Neural cell (in vitro differentiated cells): ENCODE measurements around the gene TTC34. TPM values are rescaled to one million over a fixed set of nuclear protein-coding genes. Genes with fewer than 3 reads are reported as not detected.

Experiments
- H2AFZ ChIP-seq: fragments of 200-600, 300-800 bp; sonication (generic), shearing (Covaris generic); 2 replicates; pipeline ENCODE4 v1.6.0; 2014; ENCODE audit warnings: low read depth, mild to moderate bottlenecking, antibody characterized with exemption, low read length, moderate library complexity
- H3F3A ChIP-seq: fragments of 200-600 bp; shearing (Covaris generic); 2 replicates; pipeline ENCODE4 v1.6.1; 2016; ENCODE audit warnings: mild to moderate bottlenecking, moderate library complexity, mixed read lengths, antibody characterized with exemption, low read length; ENCODE audit not compliant: insufficient read depth, poor library complexity, severe bottlenecking
- H3K27ac ChIP-seq: fragments of 200-600, 300-800 bp; sonication (generic), shearing (Covaris generic); 2 replicates; pipeline ENCODE4 v1.5.1; 2014; ENCODE audit warnings: mild to moderate bottlenecking, low read length, moderate library complexity
- H3K27me3 ChIP-seq: fragments of 300-800, 200-600 bp; sonication (generic), shearing (Covaris generic); 2 replicates; pipeline ENCODE4 v1.6.0; 2014; ENCODE audit warnings: mild to moderate bottlenecking, low read depth, low read length, moderate library complexity; ENCODE audit not compliant: insufficient read depth
- H3K36me3 ChIP-seq: fragments of 300-800, 200-600 bp; sonication (generic), shearing (Covaris generic); 2 replicates; pipeline ENCODE4 v1.5.1; 2014; ENCODE audit warnings: mild to moderate bottlenecking, antibody characterized with exemption, low read length, moderate library complexity; ENCODE audit not compliant: insufficient read depth
- H3K4me2 ChIP-seq: fragments of 300-800, 200-600 bp; sonication (generic), shearing (Covaris generic); 2 replicates; pipeline ENCODE4 v1.6.0; 2014; ENCODE audit warnings: mild to moderate bottlenecking, low read length
- H3K4me3 ChIP-seq: fragments of 300-800, 200-600 bp; sonication (generic), shearing (Covaris generic); 2 replicates; pipeline ENCODE4 v1.5.1; 2014; ENCODE audit warnings: mild to moderate bottlenecking, low read length, moderate library complexity
- H3K79me2 ChIP-seq: fragments of 200-600 bp; shearing (Covaris generic); replicated peaks from 2 replicates; pipeline ENCODE4 v1.6.0; 2014; ENCODE audit warnings: mild to moderate bottlenecking, low read length, moderate library complexity; ENCODE audit not compliant: insufficient read depth
- H3K9ac ChIP-seq: fragments of 300-800, 200-600 bp; sonication (generic), shearing (Covaris generic); 2 replicates; pipeline ENCODE4 v1.6.1; 2016; ENCODE audit warnings: mild to moderate bottlenecking, low read length, mixed read lengths
- H3K9me2 ChIP-seq: fragments of 200-600 bp; shearing (Covaris generic); 2 replicates; pipeline ENCODE4 v1.6.1; 2016; ENCODE audit warnings: mild to moderate bottlenecking, low read length, mixed read lengths; ENCODE audit not compliant: insufficient read depth
- H3K9me3 ChIP-seq: fragments of 200-600, 300-800 bp; sonication (generic), shearing (Covaris generic); 2 replicates; pipeline ENCODE4 v1.6.1; 2016; ENCODE audit warnings: mild to moderate bottlenecking, mixed run types, low read length, moderate library complexity, mixed read lengths
- H4K20me1 ChIP-seq: fragments of 200-600 bp; shearing (Covaris generic); 2 replicates; pipeline ENCODE4 v1.6.1; 2016; ENCODE audit warnings: mild to moderate bottlenecking, mixed run types; ENCODE audit not compliant: insufficient read depth
- CTCF ChIP-seq: fragments of 450-650 bp; IDR thresholded peaks from 2 replicates; pipeline ENCODE4 v1.5.1; 2014; ENCODE audit warnings: antibody characterized with exemption, mild to moderate bottlenecking, moderate library complexity; ENCODE audit not compliant: poor library complexity, severe bottlenecking
- EP300 ChIP-seq: fragments of 450-650 bp; conservative IDR thresholded peaks from 2 replicates; pipeline ENCODE4 v1.6.1; 2014; ENCODE audit warnings: antibody characterized with exemption, mild to moderate bottlenecking, moderate library complexity; ENCODE audit not compliant: poor library complexity, severe bottlenecking
- EZH2 ChIP-seq: fragments of 200-600, 300-800 bp; shearing (Covaris generic), sonication (generic); IDR thresholded peaks from 2 replicates; pipeline ENCODE4 v1.6.1; 2014; ENCODE audit warnings: antibody characterized with exemption, low read length, borderline replicate concordance, mild to moderate bottlenecking; ENCODE audit not compliant: insufficient read depth, poor library complexity, severe bottlenecking
- MXI1 ChIP-seq: fragments of 450-650 bp; conservative IDR thresholded peaks from 2 replicates; pipeline ENCODE4 v1.6.1; 2014; ENCODE audit warnings: antibody characterized with exemption, mild to moderate bottlenecking; ENCODE audit not compliant: poor library complexity, severe bottlenecking
- POLR2AphosphoS5 ChIP-seq: IDR thresholded peaks from 2 replicates; pipeline ENCODE4 v1.6.1; 2012
- RAD21 ChIP-seq: fragments of 450-650 bp; conservative IDR thresholded peaks from 2 replicates; pipeline ENCODE4 v1.6.1; 2014; ENCODE audit warnings: antibody characterized with exemption, mild to moderate bottlenecking, moderate library complexity
- REST ChIP-seq: IDR thresholded peaks from 2 replicates; pipeline ENCODE4 v1.6.1; 2012; ENCODE audit warnings: borderline replicate concordance
- SMC3 ChIP-seq: fragments of 450-650 bp; conservative IDR thresholded peaks from 2 replicates; pipeline ENCODE4 v1.6.1; 2014; ENCODE audit warnings: antibody characterized with exemption, mild to moderate bottlenecking, moderate library complexity; ENCODE audit not compliant: poor library complexity
- TAF1 ChIP-seq: IDR thresholded peaks from 2 replicates; pipeline ENCODE4 v1.6.1; 2012; ENCODE audit warnings: low read depth
- polyA plus RNA-seq: library from polyadenylated mRNA; depleted of rRNA; stranded (reverse); fragments of >200 nt; gene quantifications from 2 replicates; pipeline ENCODE4 v1.2.3, GENCODE V29; 2014

The TTC34 gene
- polyA plus RNA-seq, 1 donor from 2014 or later: 0.05 TPM

- Histone ChIP-seq H3K27ac (no peak overlapping the region), H3K4me2 (no peak overlapping the region)
Measured at GRCh38 chr1:2812939-2813653, 11.6 kb upstream of the TTC34 start.

GRCh38 chr1:2812136-2812535, 10.6 kb upstream of the TTC34 start:
- no peaks in the 10 kb centered on the region for H3K27me3 ChIP-seq
- H3K4me3 ChIP-seq: no peak overlapping the region
- H3K9me3 ChIP-seq: peaks cover 11% of the 10 kb centered on the region
- no peak overlapping the region for H3K9ac ChIP-seq
- H3K4me2 ChIP-seq: no peak overlapping the region
- H3K27ac ChIP-seq: no peak overlapping the region
- H4K20me1 ChIP-seq: no peaks in the 10 kb centered on the region
- H3K9me2 ChIP-seq: no peaks in the 10 kb centered on the region
- no peak overlapping the region for H2AFZ ChIP-seq
- no peaks in the 10 kb centered on the region for H3K36me3 ChIP-seq
- H3F3A ChIP-seq: no peaks in the 10 kb centered on the region
- H3K79me2 ChIP-seq: no peaks in the 10 kb centered on the region
- no peak for TF ChIP-seq REST
- no peak for TF ChIP-seq EP300
- TF ChIP-seq EZH2: no peak
- no peak for TF ChIP-seq RAD21

More at GRCh38 chr1:2812939-2813653, 11.6 kb upstream of the TTC34 start:
- H3K4me3 ChIP-seq: no peak overlapping the region
- H2AFZ ChIP-seq: no peak overlapping the region
- peaks cover 11% of the 10 kb centered on the region for H3K9me3 ChIP-seq
- H4K20me1 ChIP-seq: no peaks in the 10 kb centered on the region
- no peaks in the 10 kb centered on the region for H3F3A ChIP-seq
- H3K9me2 ChIP-seq: no peaks in the 10 kb centered on the region
- TF ChIP-seq MXI1 (no peak), RAD21 (no peak), SMC3 (no peak), POLR2AphosphoS5 (no peak), REST (no peak), CTCF (no peak), EZH2 (no peak), TAF1 (no peak), EP300 (no peak)
- no peaks in the 10 kb centered on the region for H3K79me2 ChIP-seq
- H3K27me3 ChIP-seq: no peaks in the 10 kb centered on the region
- no peak overlapping the region for H3K9ac ChIP-seq
- H3K36me3 ChIP-seq: no peaks in the 10 kb centered on the region
